RWPE2 (cell line): ENCODE results near the gene PPL.

ENCODE experiments used
- ATAC-seq: fragments of 200-7000 bp; cut with Tn5 transposase; 3 replicates; pipeline ENCODE4 v1.9.1; 2021; ENCODE audit warnings: low read depth
- DNase-seq: peaks from one replicate; pipeline ENCODE4 v3.0.0-alpha.2; 2020; ENCODE audit warnings: low spot score
- H3K27ac ChIP-seq: fragments of 450-650 bp; 2 replicates; pipeline ENCODE4 v1.5.1; 2017; ENCODE audit warnings: mild to moderate bottlenecking; ENCODE audit not compliant: poor library complexity, severe bottlenecking
- H3K27me3 ChIP-seq: fragments of 250-450 bp; sonication (Bioruptor Pico); 2 replicates; pipeline ENCODE4 v1.5.1; 2021; ENCODE audit warnings: mild to moderate bottlenecking, moderate library complexity; ENCODE audit not compliant: insufficient read depth, poor library complexity, severe bottlenecking
- H3K36me3 ChIP-seq: fragments of 250-450 bp; sonication (Bioruptor Pico); 2 replicates; pipeline ENCODE4 v1.5.1; 2020; ENCODE audit warnings: low read depth, mild to moderate bottlenecking, moderate library complexity
- H3K4me1 ChIP-seq: fragments of 250-450 bp; sonication (Bioruptor Pico); 2 replicates; pipeline ENCODE4 v1.5.1; 2021; ENCODE audit warnings: mild to moderate bottlenecking, moderate library complexity; ENCODE audit not compliant: insufficient read depth, poor library complexity, severe bottlenecking
- H3K4me3 ChIP-seq: fragments of 250-450 bp; sonication (Bioruptor Pico); 2 replicates; pipeline ENCODE4 v1.5.1; 2021; ENCODE audit warnings: mild to moderate bottlenecking, moderate library complexity; ENCODE audit not compliant: severe bottlenecking
- H3K9me3 ChIP-seq: fragments of 250-450 bp; sonication (Bioruptor Pico); 2 replicates; pipeline ENCODE4 v1.5.1; 2021; ENCODE audit warnings: mild to moderate bottlenecking, moderate library complexity; ENCODE audit not compliant: severe bottlenecking
- TF ChIP-seq, protein P1 (sequence below): fragments of 450-650 bp; IDR thresholded peaks from one replicate; pipeline ENCODE4 v1.5.1; 2017; ENCODE audit warnings: mild to moderate bottlenecking, moderate library complexity; ENCODE audit not compliant: poor library complexity, severe bottlenecking

PPL gene

DNA sequence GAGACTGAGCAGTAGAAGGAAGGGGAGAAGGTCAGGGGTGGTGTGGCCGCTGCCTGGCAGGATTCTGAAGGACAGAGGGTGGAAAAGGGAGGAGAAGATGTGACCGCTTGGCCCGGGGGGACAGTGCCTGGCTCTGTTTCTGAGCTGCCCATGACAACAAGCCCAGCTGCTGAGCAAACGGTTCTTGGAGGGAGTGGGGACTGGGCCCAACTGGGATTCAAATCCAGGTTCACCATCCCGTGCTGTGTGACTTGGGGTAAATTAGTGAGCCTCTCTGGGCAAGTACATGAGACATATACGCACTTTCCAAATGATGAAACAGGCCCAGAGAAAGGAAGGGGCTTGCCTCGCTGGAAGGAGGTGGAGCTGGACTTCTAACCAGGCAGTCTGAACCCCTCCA lies 44.5 kb upstream of the PPL start:
- TF ChIP-seq, protein P1, sequence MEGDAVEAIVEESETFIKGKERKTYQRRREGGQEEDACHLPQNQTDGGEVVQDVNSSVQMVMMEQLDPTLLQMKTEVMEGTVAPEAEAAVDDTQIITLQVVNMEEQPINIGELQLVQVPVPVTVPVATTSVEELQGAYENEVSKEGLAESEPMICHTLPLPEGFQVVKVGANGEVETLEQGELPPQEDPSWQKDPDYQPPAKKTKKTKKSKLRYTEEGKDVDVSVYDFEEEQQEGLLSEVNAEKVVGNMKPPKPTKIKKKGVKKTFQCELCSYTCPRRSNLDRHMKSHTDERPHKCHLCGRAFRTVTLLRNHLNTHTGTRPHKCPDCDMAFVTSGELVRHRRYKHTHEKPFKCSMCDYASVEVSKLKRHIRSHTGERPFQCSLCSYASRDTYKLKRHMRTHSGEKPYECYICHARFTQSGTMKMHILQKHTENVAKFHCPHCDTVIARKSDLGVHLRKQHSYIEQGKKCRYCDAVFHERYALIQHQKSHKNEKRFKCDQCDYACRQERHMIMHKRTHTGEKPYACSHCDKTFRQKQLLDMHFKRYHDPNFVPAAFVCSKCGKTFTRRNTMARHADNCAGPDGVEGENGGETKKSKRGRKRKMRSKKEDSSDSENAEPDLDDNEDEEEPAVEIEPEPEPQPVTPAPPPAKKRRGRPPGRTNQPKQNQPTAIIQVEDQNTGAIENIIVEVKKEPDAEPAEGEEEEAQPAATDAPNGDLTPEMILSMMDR = no peak
- no peaks in the 10 kb centered on the region for H3K4me1 ChIP-seq
- no peaks in the 10 kb centered on the region for H3K9me3 ChIP-seq
- peaks cover 3% of the 10 kb centered on the region for H3K27me3 ChIP-seq
- no peaks in the 10 kb centered on the region for H3K36me3 ChIP-seq
- no peak overlapping the region for H3K4me3 ChIP-seq
- DNase-seq (no peak), ATAC-seq (no peak)
- no peak overlapping the region for H3K27ac ChIP-seq

- TF ChIP-seq, protein P1 = no peak
- DNase-seq = no peak
- no peaks in the 10 kb centered on the region for H3K36me3 ChIP-seq
- H3K27ac ChIP-seq = no peak overlapping the region
- no peaks in the 10 kb centered on the region for H3K4me1 ChIP-seq
- H3K9me3 ChIP-seq = no peaks in the 10 kb centered on the region
- no peak for ATAC-seq
- H3K4me3 ChIP-seq = no peak overlapping the region
- H3K27me3 ChIP-seq = no peaks in the 10 kb centered on the region
Observed at GRCh38 chr16:4980691-4981090, 43.7 kb upstream of the PPL start.

DNA sequence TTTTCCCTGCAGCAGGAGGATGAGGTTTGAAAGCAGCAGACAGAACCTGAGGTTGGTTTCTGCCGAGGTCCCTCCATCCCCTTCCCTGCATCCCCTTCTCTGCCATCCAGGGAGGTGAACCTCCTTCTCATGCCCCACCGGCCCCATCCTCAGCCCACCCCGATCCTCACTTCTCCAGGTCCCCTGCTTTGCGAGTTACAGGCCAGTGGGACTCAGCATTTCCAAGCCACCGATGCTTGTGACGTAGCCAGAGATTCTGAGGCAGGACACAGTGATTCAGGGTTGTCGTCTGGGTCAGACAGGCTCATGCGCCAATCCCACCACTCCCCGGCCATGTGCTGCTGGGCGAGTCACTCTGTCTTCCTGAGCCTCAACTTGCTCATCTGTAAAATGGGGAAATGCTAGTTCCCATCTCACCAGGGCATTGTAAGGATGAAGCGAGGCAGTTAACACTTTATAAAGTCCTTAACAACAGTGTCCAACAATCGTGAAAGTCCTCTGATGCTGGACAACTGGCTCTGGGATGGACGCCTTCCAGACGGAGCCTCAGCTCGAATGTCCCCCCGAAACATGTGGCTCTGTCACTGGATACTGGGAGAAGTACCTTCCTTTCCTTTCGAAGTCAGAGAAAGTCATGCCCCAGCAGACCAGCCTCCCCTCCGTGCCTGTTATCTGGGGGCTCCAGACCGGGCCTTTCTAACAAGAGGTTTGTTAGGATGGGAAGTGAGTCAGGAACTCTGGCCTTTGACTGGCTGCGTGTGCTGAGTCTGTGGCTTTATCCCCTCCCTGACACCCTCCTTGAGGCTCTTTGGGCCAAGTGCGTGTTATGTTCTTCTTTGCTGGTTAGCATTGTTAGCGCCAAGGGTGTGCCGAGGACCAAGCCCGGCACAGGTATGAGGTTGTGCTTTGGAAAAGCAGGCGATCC lies 43.0 kb upstream of the PPL start:
- Histone ChIP-seq H3K27ac (no peak overlapping the region), H3K4me1 (no peaks in the 10 kb centered on the region), H3K27me3 (no peaks in the 10 kb centered on the region), H3K4me3 (no peak overlapping the region), H3K9me3 (no peaks in the 10 kb centered on the region), H3K36me3 (no peaks in the 10 kb centered on the region)
- TF ChIP-seq, protein P1 = no peak
- no peak for DNase-seq
- no peak for ATAC-seq

- DNase-seq = no peak
- Histone ChIP-seq H3K4me1 (no peaks in the 10 kb centered on the region), H3K36me3 (no peaks in the 10 kb centered on the region), H3K27me3 (no peaks in the 10 kb centered on the region), H3K4me3 (no peak overlapping the region), H3K27ac (no peak overlapping the region), H3K9me3 (no peaks in the 10 kb centered on the region)
- no peak for ATAC-seq
- TF ChIP-seq, protein P1 = no peak
Observed at GRCh38 chr16:4979164-4979563, 42.2 kb upstream of the PPL start.

DNA sequence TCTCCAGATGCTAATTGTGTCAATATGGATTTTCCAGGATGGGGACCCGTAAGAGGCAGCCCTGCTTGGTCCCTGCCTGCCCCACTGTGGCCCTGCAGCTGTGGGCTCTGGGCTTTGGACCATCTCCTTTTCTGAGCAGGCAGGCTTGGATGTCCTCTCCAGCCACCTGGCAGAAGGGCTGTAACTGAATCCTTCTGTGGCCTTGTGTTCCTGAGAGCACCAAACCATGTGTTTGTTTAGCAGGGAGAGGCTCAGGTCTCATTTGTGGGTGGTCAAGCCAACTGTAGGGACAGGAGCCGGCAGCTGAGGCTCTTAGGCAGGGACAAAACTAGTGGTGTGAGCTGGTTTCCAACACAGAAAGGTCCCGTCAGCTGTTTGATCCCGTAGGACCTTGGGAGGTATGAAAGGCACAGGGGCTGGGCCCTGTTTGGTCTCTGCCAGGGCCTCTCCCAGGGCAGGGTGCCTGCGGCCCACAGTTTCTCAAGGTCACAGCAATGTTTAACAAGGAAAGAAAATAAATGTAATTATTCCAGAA lies 39.7 kb upstream of the PPL start:
- DNase-seq (no peak), ATAC-seq (no peak)
- no peaks in the 10 kb centered on the region for H3K36me3 ChIP-seq
- no peaks in the 10 kb centered on the region for H3K9me3 ChIP-seq
- no peaks in the 10 kb centered on the region for H3K27me3 ChIP-seq
- no peaks in the 10 kb centered on the region for H3K4me1 ChIP-seq
- H3K27ac ChIP-seq = no peak overlapping the region
- no peak overlapping the region for H3K4me3 ChIP-seq
- TF ChIP-seq, protein P1 = no peak
